ENCODE results near the gene KCNT2. TPM values are rescaled to one million over a fixed set of nuclear protein-coding genes. Genes with fewer than 3 reads are reported as not detected.

The KCNT2 gene
- total and polyA plus RNA-seq, 10 of the 15 experiments (the other 5 are each of a cell fraction or from before 2014, with no cell fraction given) = not detected

GRCh38 chr1:196433000-196433399, 175.2 kb downstream of the KCNT2 start (continued):
- TF ChIP-seq SMAD1 (IDR thresholded peaks at IDR 0.05; ENCODE audit: low read depth, partially characterized antibody) = no peak

GRCh38 chr1:196427976-196428734, 180.1 kb downstream of the KCNT2 start:
- no peak overlapping the region for H2AFZ ChIP-seq (ENCODE audit: control insufficient read depth, low read depth, low read length)
- in situ Hi-C loops (cut with MboI) (no loop called here), intact Hi-C loops (cut with micrococcal nuclease; ENCODE audit: unreplicated experiment) (no loop called here)
- 0% methylated on average over 5 of the region's 5 CpGs for WGBS (ENCODE audit: insufficient coverage, insufficient replicate concordance, low lambda C conversion rate, missing lambda C conversion rate)
- ChIA-PET RAD21 (ENCODE audit: unreplicated experiment) (no interaction called here), POLR2A (no interaction called here), SMC1A (ENCODE audit: uncharacterized antibody, unreplicated experiment) (no interaction called here), CTCF (no interaction called here)
- no peaks in the 10 kb centered on the region for H3K9me3 ChIP-seq (replicated peaks; ENCODE audit: control insufficient read depth, insufficient read depth, low read length)
- H3K27me3 ChIP-seq (replicated peaks in 1 of 2; ENCODE audit: control insufficient read depth in 2 of 2, insufficient read depth in 2 of 2, low read length in 1 of 2) = no peaks in the 10 kb centered on the region
- FAIRE-seq = no peak
- no TSS peak for BruUV-seq (replicated peaks)
- no peaks in the 10 kb centered on the region for H3K4me1 ChIP-seq (ENCODE audit: control insufficient read depth, insufficient read depth, low read length)
- ATAC-seq = no peak
- DNase-seq (ENCODE audit: low read depth, low spot score) = no peak
- TF ChIP-seq MTA3 (IDR thresholded peaks at IDR 0.05; ENCODE audit: borderline replicate concordance, low read length) = no peak
- no peak for TF ChIP-seq ZBTB11 (CRISPR knock-in tag; IDR thresholded peaks at IDR 0.05)
- no peak for TF ChIP-seq SKIL (IDR thresholded peaks at IDR 0.05; ENCODE audit: low read depth, poor library complexity, severe bottlenecking)
- no peak for TF ChIP-seq STAT1 (conservative IDR thresholded peaks at IDR 0.05)
- no peak for TF ChIP-seq ZBED1 (IDR thresholded peaks at IDR 0.05; ENCODE audit: borderline replicate concordance)
- no peak for TF ChIP-seq CTCF (IDR thresholded peaks at IDR 0.05 in 2 of 3, conservative IDR thresholded peaks at IDR 0.05 in 1 of 3; ENCODE audit: control insufficient read depth in 2 of 3, extremely low read depth in 1 of 3, insufficient read depth in 1 of 3, low read depth in 3 of 3, low read length in 3 of 3)
- no peak for TF ChIP-seq ETV6 (conservative IDR thresholded peaks at IDR 0.05 in 1 of 2, IDR thresholded peaks at IDR 0.05 in 1 of 2; ENCODE audit: borderline replicate concordance in 1 of 2, low read depth in 1 of 2)
- no peak for TF ChIP-seq IRF4 (IDR thresholded peaks at IDR 0.05; ENCODE audit: low read depth, low read length)
- TF ChIP-seq NKRF (conservative IDR thresholded peaks at IDR 0.05) = no peak
- no peak for TF ChIP-seq NFYA (IDR thresholded peaks at IDR 0.05; ENCODE audit: borderline replicate concordance, low read depth, low read length)
- TF ChIP-seq LARP7 (IDR thresholded peaks at IDR 0.05) = no peak
- H3K79me2 ChIP-seq (ENCODE audit: control insufficient read depth, insufficient read depth, low read length) = no peaks in the 10 kb centered on the region
- H3K9ac ChIP-seq (ENCODE audit: control insufficient read depth, insufficient read depth, low read length) = no peak overlapping the region
- H3K4me2 ChIP-seq (ENCODE audit: control insufficient read depth, insufficient read depth) = no peak overlapping the region
- H3K27ac ChIP-seq (ENCODE audit: control insufficient read depth, insufficient read depth) = no peak overlapping the region
- H4K20me1 ChIP-seq (ENCODE audit: control insufficient read depth, insufficient read depth) = no peaks in the 10 kb centered on the region
- no peaks in the 10 kb centered on the region for H3K36me3 ChIP-seq (ENCODE audit: control insufficient read depth in 2 of 2, insufficient read depth in 2 of 2, low read length in 1 of 2)
- H3K4me3 ChIP-seq = no peak overlapping the region

All from GM12878 (cell line).